Measurements from ENCODE around the gene OSBPL2.

The OSBPL2 gene

DNA sequence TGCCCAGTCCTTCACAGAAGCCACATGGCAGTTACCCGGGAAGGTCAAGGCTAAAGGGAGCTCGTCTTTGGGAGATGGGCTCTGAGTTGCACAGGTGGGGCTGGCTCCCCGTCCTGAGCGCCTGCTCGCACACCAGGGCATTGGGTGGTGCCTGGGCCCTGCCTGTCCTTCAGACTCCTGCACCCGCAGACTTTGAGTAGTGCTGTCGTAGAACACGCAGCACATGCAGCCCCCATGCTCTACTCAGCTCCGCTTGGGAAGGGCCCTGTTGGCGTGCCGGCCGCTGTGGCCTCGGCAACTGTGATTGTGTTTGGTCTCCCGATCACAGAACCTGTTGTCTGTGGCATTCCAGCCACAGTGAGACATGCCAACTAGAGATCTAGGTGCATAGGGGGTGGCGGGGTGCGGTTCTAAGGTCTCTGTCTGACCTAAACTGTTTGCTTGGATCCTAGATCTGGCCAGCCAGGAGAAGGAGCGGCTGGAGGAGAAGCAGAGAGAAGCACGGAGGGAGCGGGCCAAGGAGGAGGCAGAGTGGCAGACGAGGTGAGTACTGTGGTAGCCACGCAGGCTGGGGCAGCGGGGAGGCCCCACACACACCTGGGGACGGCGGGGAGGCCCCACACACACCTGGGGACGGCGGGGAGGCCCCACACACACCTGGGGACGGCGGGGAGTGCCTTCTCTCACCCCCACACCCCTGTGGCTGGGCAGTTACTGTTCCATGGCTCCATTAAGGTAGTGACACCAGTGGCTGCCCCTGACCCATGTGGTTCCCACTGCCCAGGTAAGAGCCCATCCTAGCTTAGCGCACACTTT, 53.1 kb downstream of the OSBPL2 start:
- DNase-seq (ENCODE audit: low spot score in 2 of 2), result no peak
- peak; percentile 18 for ATAC-seq (ENCODE audit: low read depth)
- no peaks in the 10 kb centered on the region for H3K27me3 Mint-ChIP-seq
- no peaks in the 10 kb centered on the region for H3K9me3 Mint-ChIP-seq
- H3K36me3 Mint-ChIP-seq, result peaks cover 17% of the 10 kb centered on the region
- H3K4me1 Mint-ChIP-seq, result peaks cover 20% of the 10 kb centered on the region
- H3K4me3 Mint-ChIP-seq, result no peak overlapping the region
- H3K27ac Mint-ChIP-seq, result peak overlapping the region; percentile 86

GRCh38 chr20:62292108-62292507, 53.8 kb downstream of the OSBPL2 start:
- Mint-ChIP-seq H3K27me3 (no peaks in the 10 kb centered on the region), H3K27ac (peak overlapping the region; percentile 86), H3K4me1 (peaks cover 22% of the 10 kb centered on the region), H3K36me3 (peaks cover 14% of the 10 kb centered on the region), H3K4me3 (peak overlapping the region; percentile 62), H3K9me3 (no peaks in the 10 kb centered on the region)
- peak; percentile 80 for ATAC-seq (ENCODE audit: low read depth)
- peak in 1 of 2 donors; percentile 21 for DNase-seq (ENCODE audit: low spot score in 2 of 2)

- H3K27ac Mint-ChIP-seq, result peak overlapping the region; percentile 86
- H3K9me3 Mint-ChIP-seq, result no peaks in the 10 kb centered on the region
- peaks cover 14% of the 10 kb centered on the region for H3K36me3 Mint-ChIP-seq
- DNase-seq (ENCODE audit: low spot score in 2 of 2) (no peak), ATAC-seq (ENCODE audit: low read depth) (no peak)
- peaks cover 22% of the 10 kb centered on the region for H3K4me1 Mint-ChIP-seq
- no peaks in the 10 kb centered on the region for H3K27me3 Mint-ChIP-seq
- peak overlapping the region; percentile 46 for H3K4me3 Mint-ChIP-seq
Observed at GRCh38 chr20:62293111-62293784, 54.9 kb downstream of the OSBPL2 start.

- no peak for ATAC-seq (ENCODE audit: low read depth)
- H3K4me3 Mint-ChIP-seq, result no peak overlapping the region
- H3K36me3 Mint-ChIP-seq, result peaks cover 9% of the 10 kb centered on the region
- H3K4me1 Mint-ChIP-seq, result peaks cover 22% of the 10 kb centered on the region
- no peaks in the 10 kb centered on the region for H3K27me3 Mint-ChIP-seq
- peak overlapping the region; percentile 86 for H3K27ac Mint-ChIP-seq
- DNase-seq (ENCODE audit: low spot score in 2 of 2), result no peak
- no peaks in the 10 kb centered on the region for H3K9me3 Mint-ChIP-seq
Observed at GRCh38 chr20:62293946-62294345, 55.6 kb downstream of the OSBPL2 start.

DNA sequence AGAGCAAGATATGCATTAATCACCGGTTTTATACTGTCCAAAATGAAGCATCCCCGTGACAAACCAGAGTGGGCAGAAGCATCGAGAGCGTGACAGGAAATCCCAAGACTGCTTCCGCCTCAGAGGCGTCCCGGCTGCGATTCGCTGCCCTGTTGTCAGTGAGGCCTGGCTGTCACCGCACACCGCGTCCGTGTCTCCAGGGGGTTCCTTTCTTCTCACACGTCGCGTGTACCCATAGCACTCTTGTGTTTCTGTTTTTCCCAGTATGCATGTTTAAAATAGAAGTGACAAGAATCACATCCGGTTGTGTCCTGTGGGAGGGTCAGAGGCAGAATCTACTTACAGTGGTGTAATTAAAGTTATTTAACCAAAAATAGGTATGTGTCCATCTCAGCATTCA, 56.2 kb downstream of the OSBPL2 start:
- H3K27me3 Mint-ChIP-seq, result no peaks in the 10 kb centered on the region
- H3K9me3 Mint-ChIP-seq, result no peaks in the 10 kb centered on the region
- ATAC-seq (ENCODE audit: low read depth) (peak; percentile 59), DNase-seq (ENCODE audit: low spot score in 2 of 2) (no peak)
- peaks cover 22% of the 10 kb centered on the region for H3K4me1 Mint-ChIP-seq
- H3K36me3 Mint-ChIP-seq, result peaks cover 7% of the 10 kb centered on the region
- no peak overlapping the region for H3K27ac Mint-ChIP-seq
- H3K4me3 Mint-ChIP-seq, result no peak overlapping the region

DNA sequence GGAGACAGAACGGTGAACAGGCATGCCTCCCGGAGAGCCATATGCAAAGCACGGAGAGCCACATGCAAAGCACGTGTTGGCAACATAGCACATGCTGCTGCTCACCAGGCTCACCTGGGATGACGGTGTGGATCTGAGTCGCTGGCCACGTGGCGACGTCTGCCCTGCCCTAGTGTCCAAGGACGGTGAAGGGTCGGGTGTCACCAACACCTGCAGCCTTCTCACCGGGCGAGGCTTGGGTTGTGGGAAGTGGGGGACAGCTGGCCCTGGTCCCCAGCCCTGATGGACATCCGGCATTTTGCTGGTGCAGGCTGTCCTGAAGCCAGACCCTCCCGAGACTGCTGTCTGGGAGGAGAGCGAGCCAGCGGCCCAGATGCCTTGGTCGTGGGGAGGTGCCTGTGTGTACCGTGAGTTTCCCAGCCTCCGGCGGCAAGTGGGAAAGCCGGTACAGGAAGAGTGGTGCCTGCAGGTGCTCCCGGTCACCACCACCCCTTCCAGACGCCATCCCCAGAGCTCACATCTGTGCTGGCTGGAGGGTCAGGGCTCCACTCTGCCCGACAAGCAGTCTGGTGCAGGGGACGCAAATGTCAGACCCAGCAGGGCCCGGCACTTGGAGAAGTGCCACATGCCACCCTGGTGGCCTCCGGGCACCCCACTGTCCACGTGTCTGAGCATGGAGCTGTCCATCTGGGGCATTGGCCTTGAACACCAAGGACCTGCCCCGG, 58.6 kb downstream of the OSBPL2 start:
- ATAC-seq (ENCODE audit: low read depth), result no peak
- Mint-ChIP-seq H3K4me3 (no peak overlapping the region), H3K4me1 (peaks cover 20% of the 10 kb centered on the region), H3K36me3 (peaks cover 5% of the 10 kb centered on the region), H3K9me3 (no peaks in the 10 kb centered on the region), H3K27ac (no peak overlapping the region), H3K27me3 (no peaks in the 10 kb centered on the region)
- DNase-seq (ENCODE audit: low spot score in 2 of 2), result no peak

GRCh38 chr20:62297449-62298227, 59.3 kb downstream of the OSBPL2 start:
- Mint-ChIP-seq H3K4me1 (peaks cover 15% of the 10 kb centered on the region), H3K36me3 (peaks cover 5% of the 10 kb centered on the region), H3K27ac (no peak overlapping the region), H3K27me3 (no peaks in the 10 kb centered on the region), H3K4me3 (no peak overlapping the region), H3K9me3 (no peaks in the 10 kb centered on the region)
- no peak for DNase-seq (ENCODE audit: low spot score in 2 of 2)
- no peak for ATAC-seq (ENCODE audit: low read depth)

DNA sequence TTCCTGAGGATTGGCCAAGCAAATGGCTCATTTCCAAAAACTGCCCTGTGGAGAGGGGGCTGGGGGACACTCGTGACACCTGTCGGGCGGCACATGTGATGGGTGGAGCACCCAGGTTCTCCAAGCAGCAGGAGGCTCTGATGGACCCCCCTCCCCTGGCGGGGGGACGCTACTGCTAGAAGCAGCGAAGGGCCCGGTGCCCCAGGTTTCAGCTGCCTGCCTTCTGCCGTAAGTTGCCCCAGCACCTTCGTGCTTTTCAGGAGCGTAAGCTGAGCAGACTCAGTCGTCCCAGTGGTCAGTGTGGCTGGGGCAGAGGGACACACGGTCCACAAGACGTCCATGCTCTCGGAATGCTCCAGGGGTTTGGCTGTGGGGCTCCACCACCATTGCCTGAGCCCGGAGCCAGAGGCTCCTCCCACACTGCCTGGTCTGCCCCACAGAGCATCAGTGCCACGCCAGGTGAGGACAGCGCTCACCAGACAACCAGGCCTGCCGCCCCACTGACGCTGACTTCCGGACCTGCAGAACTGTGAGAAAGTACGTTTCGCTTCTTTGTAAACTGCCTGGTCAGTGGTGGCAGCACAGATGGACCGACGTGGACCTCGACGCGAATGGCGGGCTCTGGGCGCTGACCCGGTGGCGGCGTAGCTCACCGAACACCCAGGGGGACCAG, 60.4 kb downstream of the OSBPL2 start:
- no peaks in the 10 kb centered on the region for H3K9me3 Mint-ChIP-seq
- H3K4me1 Mint-ChIP-seq, result peaks cover 12% of the 10 kb centered on the region
- peaks cover 5% of the 10 kb centered on the region for H3K36me3 Mint-ChIP-seq
- H3K4me3 Mint-ChIP-seq, result no peak overlapping the region
- DNase-seq (ENCODE audit: low spot score in 2 of 2), result no peak
- no peak overlapping the region for H3K27ac Mint-ChIP-seq
- H3K27me3 Mint-ChIP-seq, result no peaks in the 10 kb centered on the region
- ATAC-seq (ENCODE audit: low read depth), result no peak

DNA sequence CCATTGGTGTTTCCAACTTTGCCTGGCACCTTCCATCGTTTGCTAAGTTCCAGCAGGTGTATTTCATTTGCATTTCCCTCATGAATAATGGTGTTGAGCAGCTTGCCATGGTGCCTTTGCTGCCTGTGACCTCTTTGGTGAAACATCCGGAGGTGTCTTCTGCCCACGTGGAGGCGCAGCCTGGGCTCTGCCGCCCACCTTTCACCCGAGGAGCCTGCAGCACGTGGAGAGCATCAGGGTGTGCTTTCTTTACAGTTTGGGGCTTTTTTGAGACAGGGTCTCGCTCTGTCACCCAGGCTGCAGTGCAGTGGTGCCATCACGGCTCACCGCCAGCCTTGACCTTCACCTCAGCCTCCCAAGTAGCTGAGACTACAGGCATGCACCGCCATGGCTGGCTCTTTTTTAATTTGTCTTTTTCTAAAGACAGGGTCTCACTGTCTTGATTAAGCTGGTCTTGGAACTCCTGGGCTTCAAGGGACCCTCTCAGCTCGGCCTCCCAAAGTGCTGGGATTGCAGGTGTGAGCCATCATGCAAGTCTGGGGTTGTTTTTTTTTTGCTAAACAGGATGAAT, 61.4 kb downstream of the OSBPL2 start:
- Mint-ChIP-seq H3K36me3 (no peaks in the 10 kb centered on the region), H3K27ac (no peak overlapping the region), H3K27me3 (no peaks in the 10 kb centered on the region), H3K4me1 (peaks cover 10% of the 10 kb centered on the region), H3K9me3 (no peaks in the 10 kb centered on the region), H3K4me3 (peak overlapping the region; percentile 27)
- no peak for ATAC-seq (ENCODE audit: low read depth)
- no peak for DNase-seq (ENCODE audit: low spot score in 2 of 2)

DNA sequence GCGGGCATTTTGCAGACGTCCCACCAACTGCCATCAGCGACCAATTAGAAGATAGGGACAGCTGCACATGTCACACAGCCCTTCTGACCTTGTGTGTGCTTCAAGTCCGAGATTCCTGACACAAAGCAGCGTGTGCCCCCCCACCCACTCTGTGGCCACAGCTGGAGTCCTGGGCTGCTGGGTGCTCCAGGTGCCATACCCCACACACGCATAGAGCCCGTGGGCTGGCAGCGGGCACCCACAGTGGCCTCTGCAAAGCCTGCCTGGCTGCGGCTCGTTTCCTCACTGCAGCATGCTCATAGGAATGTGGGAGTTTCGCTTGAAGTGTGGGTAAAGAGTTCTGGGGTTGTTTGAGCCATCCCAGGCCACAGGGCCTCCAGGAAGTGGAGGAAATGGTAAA, 62.0 kb downstream of the OSBPL2 start:
- no peak overlapping the region for H3K4me3 Mint-ChIP-seq
- no peaks in the 10 kb centered on the region for H3K27me3 Mint-ChIP-seq
- no peak for DNase-seq (ENCODE audit: low spot score in 2 of 2)
- H3K36me3 Mint-ChIP-seq, result no peaks in the 10 kb centered on the region
- no peak overlapping the region for H3K27ac Mint-ChIP-seq
- H3K9me3 Mint-ChIP-seq, result no peaks in the 10 kb centered on the region
- ATAC-seq (ENCODE audit: low read depth), result no peak
- peaks cover 10% of the 10 kb centered on the region for H3K4me1 Mint-ChIP-seq

DNA sequence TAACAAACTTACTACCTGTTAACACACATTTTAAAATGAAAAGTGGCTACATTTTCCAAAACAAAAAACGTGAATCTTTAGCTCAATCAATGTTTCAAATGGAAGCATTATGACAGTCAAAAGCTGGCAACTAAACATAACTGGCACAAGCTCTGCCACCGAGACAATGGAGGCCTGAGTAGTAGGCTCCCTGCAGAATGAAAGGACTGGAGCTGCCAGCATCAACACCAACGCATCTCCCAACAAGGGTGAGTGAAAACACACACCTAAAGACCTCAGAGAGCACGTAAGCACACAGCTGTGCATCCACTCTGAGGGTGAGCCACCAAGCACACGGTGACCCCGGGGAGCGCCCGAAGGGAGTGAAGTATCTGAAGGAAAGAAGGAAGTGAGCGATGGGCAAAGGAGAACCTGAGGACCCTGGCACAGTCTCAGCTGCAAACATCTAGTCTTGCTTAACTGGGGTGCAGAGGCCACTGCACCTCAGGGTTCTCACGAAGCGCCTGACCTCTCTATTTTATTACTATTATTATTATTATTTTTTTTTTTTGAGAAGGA, 62.9 kb downstream of the OSBPL2 start:
- H3K4me1 Mint-ChIP-seq, result peaks cover 13% of the 10 kb centered on the region
- no peak overlapping the region for H3K27ac Mint-ChIP-seq

GRCh38 chr20:62301773-62302340, 63.5 kb downstream of the OSBPL2 start:
- H3K4me3 Mint-ChIP-seq, result peak overlapping the region; percentile 96
- H3K4me1 Mint-ChIP-seq, result peaks cover 11% of the 10 kb centered on the region
- no peaks in the 10 kb centered on the region for H3K27me3 Mint-ChIP-seq
- peak; percentile 57 for ATAC-seq (ENCODE audit: low read depth)
- H3K9me3 Mint-ChIP-seq, result no peaks in the 10 kb centered on the region
- H3K27ac Mint-ChIP-seq, result peak overlapping the region; percentile 95
- peaks cover 3% of the 10 kb centered on the region for H3K36me3 Mint-ChIP-seq
- DNase-seq (ENCODE audit: low spot score in 2 of 2), result peak; percentile 80 to 82

More for the DNA sequence above, 62.9 kb downstream of the OSBPL2 start:
- DNase-seq (ENCODE audit: low spot score in 2 of 2), result no peak
- peak overlapping the region; percentile 21 for H3K4me3 Mint-ChIP-seq
- no peaks in the 10 kb centered on the region for H3K27me3 Mint-ChIP-seq
- H3K36me3 Mint-ChIP-seq, result peaks cover 3% of the 10 kb centered on the region
- no peak for ATAC-seq (ENCODE audit: low read depth)
- no peaks in the 10 kb centered on the region for H3K9me3 Mint-ChIP-seq

All from memory B cell (primary cell).